BLaER1 (cell line): Measurements from ENCODE around the gene HEPN1.

Experiments
- H3K27ac ChIP-seq: shearing (Covaris generic); formaldehyde crosslinking; 2 replicates; pipeline ENCODE4 v1.8.1; 2022
- H3K27me3 ChIP-seq: shearing (Covaris generic); formaldehyde crosslinking; 2 replicates; pipeline ENCODE4 v1.8.1; 2022
- H3K36me3 ChIP-seq: shearing (Covaris generic); formaldehyde crosslinking; 2 replicates; pipeline ENCODE4 v1.8.1; 2022
- H3K4me1 ChIP-seq: shearing (Covaris generic); formaldehyde crosslinking; 2 replicates; pipeline ENCODE4 v1.8.1; 2022
- H3K4me2 ChIP-seq: shearing (Covaris generic); formaldehyde crosslinking; 2 replicates; pipeline ENCODE4 v1.8.1; 2022
- H3K4me3 ChIP-seq: shearing (Covaris generic); formaldehyde crosslinking; 2 replicates; pipeline ENCODE4 v1.8.1; 2022
- H3K9ac ChIP-seq: shearing (Covaris generic); formaldehyde crosslinking; 2 replicates; pipeline ENCODE4 v1.8.1; 2022
- H3K9me3 ChIP-seq: shearing (Covaris generic); formaldehyde crosslinking; 2 replicates; pipeline ENCODE4 v1.8.1; 2022
- H4K20me1 ChIP-seq: shearing (Covaris generic); formaldehyde crosslinking; 2 replicates; pipeline ENCODE4 v1.8.1; 2022
- Cebpa-rat ChIP-seq: shearing (Covaris generic); IDR thresholded peaks from 2 replicates; pipeline ENCODE4 v1.8.1; 2022

The HEPN1 gene

GRCh38 chr11:124884340-124884739, 34.7 kb upstream of the HEPN1 start:
- H3K4me2 ChIP-seq = no peak overlapping the region
- H3K36me3 ChIP-seq = no peaks in the 10 kb centered on the region
- H3K9me3 ChIP-seq = no peaks in the 10 kb centered on the region

GRCh38 chr11:124884869-124885479, 34.1 kb upstream of the HEPN1 start:
- no peaks in the 10 kb centered on the region for H3K36me3 ChIP-seq
- no peaks in the 10 kb centered on the region for H3K27me3 ChIP-seq
- no peak overlapping the region for H3K4me3 ChIP-seq
- H3K4me1 ChIP-seq = peaks cover 33% of the 10 kb centered on the region
- no peak overlapping the region for H3K4me2 ChIP-seq
- TF ChIP-seq Cebpa-rat = no peak
- no peaks in the 10 kb centered on the region for H4K20me1 ChIP-seq
- no peak overlapping the region for H3K9ac ChIP-seq
- no peak overlapping the region for H3K27ac ChIP-seq
- H3K9me3 ChIP-seq = no peaks in the 10 kb centered on the region

More at GRCh38 chr11:124884340-124884739, 34.7 kb upstream of the HEPN1 start:
- Histone ChIP-seq H3K4me1 (peaks cover 39% of the 10 kb centered on the region), H4K20me1 (no peaks in the 10 kb centered on the region), H3K27me3 (no peaks in the 10 kb centered on the region), H3K9ac (no peak overlapping the region), H3K27ac (no peak overlapping the region), H3K4me3 (no peak overlapping the region)
- TF ChIP-seq Cebpa-rat = no peak

GRCh38 chr11:124886476-124886875, 32.6 kb upstream of the HEPN1 start:
- H3K4me1 ChIP-seq = peaks cover 25% of the 10 kb centered on the region
- no peak overlapping the region for H3K4me3 ChIP-seq
- no peak overlapping the region for H3K4me2 ChIP-seq
- H3K9me3 ChIP-seq = no peaks in the 10 kb centered on the region
- H4K20me1 ChIP-seq = no peaks in the 10 kb centered on the region
- no peaks in the 10 kb centered on the region for H3K27me3 ChIP-seq
- no peaks in the 10 kb centered on the region for H3K36me3 ChIP-seq
- no peak overlapping the region for H3K9ac ChIP-seq
- TF ChIP-seq Cebpa-rat = no peak
- H3K27ac ChIP-seq = no peak overlapping the region

DNA sequence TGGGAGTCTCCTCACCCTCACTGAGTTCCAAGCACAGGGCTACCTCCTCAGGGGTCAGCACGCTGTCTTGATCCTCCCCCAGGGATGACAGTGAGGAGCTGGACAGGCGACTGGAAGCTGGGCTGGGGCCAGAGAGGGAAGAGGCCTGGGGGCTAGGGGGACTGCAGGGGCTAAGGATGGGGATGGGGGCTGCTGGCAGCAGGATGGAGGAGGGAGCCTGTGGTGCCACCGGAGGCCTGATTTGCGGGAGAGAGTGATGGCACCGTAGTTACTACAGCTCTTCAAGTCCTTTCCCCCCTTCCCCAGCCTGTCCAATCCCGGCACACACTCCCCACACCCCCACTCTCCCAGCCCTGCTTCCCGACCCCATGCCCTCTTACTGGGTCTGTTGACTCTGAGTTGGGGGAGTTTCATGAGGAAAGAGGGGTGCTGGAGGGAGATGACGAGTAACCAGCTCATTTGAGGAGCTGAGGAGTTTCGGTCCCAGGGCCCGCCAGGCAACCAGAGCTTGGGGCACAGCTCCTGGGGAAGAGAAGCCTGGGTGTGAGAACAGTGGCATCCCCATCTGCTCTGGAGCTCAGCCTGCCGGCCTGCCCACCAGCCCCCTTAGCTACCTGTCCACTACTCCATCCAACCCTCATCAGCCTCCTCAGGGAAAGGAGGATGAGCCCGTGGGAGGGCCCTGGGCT, 31.9 kb upstream of the HEPN1 start:
- Histone ChIP-seq H3K9ac (no peak overlapping the region), H3K27ac (no peak overlapping the region), H3K4me2 (no peak overlapping the region), H3K27me3 (no peaks in the 10 kb centered on the region), H3K4me3 (no peak overlapping the region), H3K36me3 (no peaks in the 10 kb centered on the region), H3K9me3 (no peaks in the 10 kb centered on the region), H3K4me1 (peaks cover 20% of the 10 kb centered on the region), H4K20me1 (no peaks in the 10 kb centered on the region)
- no peak for TF ChIP-seq Cebpa-rat

DNA sequence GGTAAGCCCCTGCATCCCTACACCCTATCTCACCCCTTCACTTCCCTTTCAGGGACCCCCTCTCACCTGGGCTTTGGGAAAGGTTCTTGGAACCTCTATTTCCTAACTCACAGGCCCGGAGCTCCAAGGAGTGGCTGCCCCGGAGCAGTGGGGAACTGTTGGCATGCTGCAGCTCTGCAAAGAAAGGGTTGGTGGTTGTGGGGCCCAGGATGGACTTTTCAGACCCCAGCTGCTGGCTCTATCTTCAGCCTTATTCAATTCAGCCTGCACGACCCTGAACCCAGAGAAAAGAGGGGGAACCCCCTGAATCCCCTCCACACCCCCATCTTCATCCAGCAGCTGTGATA, 31.4 kb upstream of the HEPN1 start:
- Histone ChIP-seq H4K20me1 (no peaks in the 10 kb centered on the region), H3K4me3 (no peak overlapping the region), H3K9me3 (no peaks in the 10 kb centered on the region), H3K9ac (no peak overlapping the region), H3K27ac (no peak overlapping the region), H3K27me3 (no peaks in the 10 kb centered on the region), H3K4me1 (peaks cover 15% of the 10 kb centered on the region), H3K4me2 (no peak overlapping the region), H3K36me3 (no peaks in the 10 kb centered on the region)
- no peak for TF ChIP-seq Cebpa-rat

DNA sequence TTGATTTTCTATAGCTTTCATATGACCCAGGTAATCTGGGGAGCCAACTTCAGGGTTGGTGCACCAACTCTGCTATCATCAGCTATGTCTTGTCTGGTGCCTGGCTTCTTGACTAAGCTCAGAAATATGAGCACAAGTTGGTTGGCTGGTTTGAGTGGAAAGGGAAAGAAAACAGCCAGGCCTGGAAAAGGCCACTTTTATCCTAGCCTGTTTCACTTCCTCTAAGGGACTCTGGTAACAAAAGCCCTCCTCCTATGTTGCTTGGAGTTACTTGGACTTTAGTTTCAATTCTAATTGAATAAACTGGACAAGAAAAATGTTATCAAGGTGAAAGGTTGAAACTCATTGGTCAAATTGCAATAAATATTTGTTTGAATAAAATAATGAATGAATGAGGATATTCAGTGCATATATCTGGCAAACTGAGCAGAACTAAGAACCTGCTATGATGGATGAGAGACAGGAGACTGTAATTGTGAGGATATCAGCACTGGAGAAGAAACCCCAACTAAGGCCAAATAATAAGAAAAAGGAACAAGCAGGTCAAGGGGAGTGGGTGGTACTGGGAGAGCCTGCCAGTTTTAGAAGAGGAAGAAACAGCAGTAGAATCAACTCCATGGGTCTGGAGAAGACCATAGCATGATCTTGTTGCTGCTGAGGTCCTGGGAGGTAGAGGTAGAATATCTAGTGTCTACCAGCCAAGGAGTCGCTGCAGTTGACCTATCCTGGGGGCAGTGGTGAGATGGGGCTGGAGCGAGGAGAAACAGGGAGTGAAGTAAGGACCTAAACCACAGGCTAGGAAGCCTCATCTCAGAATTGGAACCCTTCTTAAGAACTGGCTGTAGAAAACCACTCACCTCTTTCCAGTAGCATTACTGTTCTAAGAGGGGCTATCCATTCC, 29.6 kb upstream of the HEPN1 start:
- no peak for TF ChIP-seq Cebpa-rat
- H3K4me1 ChIP-seq = no peaks in the 10 kb centered on the region
- no peaks in the 10 kb centered on the region for H4K20me1 ChIP-seq
- H3K4me3 ChIP-seq = no peak overlapping the region
- H3K9ac ChIP-seq = no peak overlapping the region
- 0 out of 2 replicates have a peak overlapping the region, but pooled peaks have one; percentile 3 for H3K4me2 ChIP-seq
- no peaks in the 10 kb centered on the region for H3K27me3 ChIP-seq
- H3K36me3 ChIP-seq = no peaks in the 10 kb centered on the region
- H3K9me3 ChIP-seq = no peaks in the 10 kb centered on the region
- H3K27ac ChIP-seq = no peak overlapping the region

DNA sequence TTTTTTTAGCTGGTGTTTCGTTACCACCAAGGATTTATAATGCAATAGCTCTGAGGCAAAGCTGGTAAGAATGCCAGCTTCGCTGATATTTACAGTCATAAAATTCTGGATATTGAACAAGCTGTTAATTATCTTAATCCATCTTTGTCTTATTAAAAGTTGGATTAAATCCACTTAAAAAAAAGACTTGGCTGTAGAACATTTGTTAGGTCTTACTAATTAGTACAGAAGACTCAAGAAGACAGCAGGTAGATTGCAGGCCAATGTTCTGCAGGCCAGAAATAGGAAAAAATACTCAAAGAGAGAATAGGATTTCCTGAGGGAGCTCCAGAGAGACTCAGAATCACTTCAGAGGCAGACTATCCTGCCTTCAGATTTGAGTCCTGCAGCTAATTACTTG, 28.9 kb upstream of the HEPN1 start:
- Histone ChIP-seq H3K9ac (no peak overlapping the region), H3K27ac (no peak overlapping the region), H3K9me3 (no peaks in the 10 kb centered on the region), H3K36me3 (no peaks in the 10 kb centered on the region), H3K27me3 (no peaks in the 10 kb centered on the region), H3K4me1 (no peaks in the 10 kb centered on the region), H3K4me3 (no peak overlapping the region), H3K4me2 (no peak overlapping the region), H4K20me1 (no peaks in the 10 kb centered on the region)
- no peak for TF ChIP-seq Cebpa-rat

GRCh38 chr11:124890683-124891372, 28.2 kb upstream of the HEPN1 start:
- H4K20me1 ChIP-seq = no peaks in the 10 kb centered on the region
- no peak overlapping the region for H3K4me3 ChIP-seq
- H3K4me2 ChIP-seq = no peak overlapping the region
- H3K4me1 ChIP-seq = no peaks in the 10 kb centered on the region
- H3K9ac ChIP-seq = no peak overlapping the region
- no peaks in the 10 kb centered on the region for H3K36me3 ChIP-seq
- H3K9me3 ChIP-seq = no peaks in the 10 kb centered on the region
- no peaks in the 10 kb centered on the region for H3K27me3 ChIP-seq
- no peak overlapping the region for H3K27ac ChIP-seq
- TF ChIP-seq Cebpa-rat = no peak

DNA sequence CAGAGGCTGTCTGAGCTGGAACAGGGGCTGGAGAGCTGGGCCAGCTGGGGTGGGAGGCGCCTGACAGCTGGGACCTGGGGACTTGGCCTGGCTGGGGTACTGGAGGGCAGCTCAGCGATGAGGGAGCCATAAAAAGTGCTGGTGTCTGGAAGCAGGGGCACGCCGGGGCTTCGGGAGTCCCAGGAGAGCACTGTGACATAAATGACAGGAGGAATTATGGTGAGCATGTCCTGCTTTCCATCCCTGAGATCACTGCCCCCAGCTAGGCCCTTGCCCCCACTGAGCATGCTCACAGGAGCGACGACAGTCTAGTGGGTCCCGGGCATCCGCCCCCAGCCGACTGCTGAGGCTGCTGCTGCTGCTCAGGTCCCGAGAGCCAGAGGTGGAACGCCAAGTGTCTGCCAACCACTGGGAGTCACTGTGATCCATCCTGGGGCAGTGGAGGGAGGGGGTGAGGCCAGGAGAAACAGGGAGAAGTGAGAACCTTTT, 27.6 kb upstream of the HEPN1 start:
- H3K4me2 ChIP-seq = no peak overlapping the region
- no peaks in the 10 kb centered on the region for H4K20me1 ChIP-seq
- H3K27ac ChIP-seq = no peak overlapping the region
- H3K27me3 ChIP-seq = no peaks in the 10 kb centered on the region
- no peaks in the 10 kb centered on the region for H3K36me3 ChIP-seq
- no peak overlapping the region for H3K4me3 ChIP-seq
- no peaks in the 10 kb centered on the region for H3K4me1 ChIP-seq
- TF ChIP-seq Cebpa-rat = no peak
- no peak overlapping the region for H3K9ac ChIP-seq
- no peaks in the 10 kb centered on the region for H3K9me3 ChIP-seq
